ENCODE measurements around the gene GAA. TPM values are rescaled to one million over a fixed set of nuclear protein-coding genes. Genes with fewer than 3 reads are reported as not detected.

GAA gene
- total RNA-seq, 1 donor from 2014 or later: 143 TPM

- intact Hi-C loops (cut with DNase I): no loop called here
- DNase-seq: no peak
- no peak for TF ChIP-seq CTCF (IDR thresholded peaks at IDR 0.05)
- Histone ChIP-seq H3K9me3 (no peaks in the 10 kb centered on the region), H3K27ac (no peak overlapping the region), H3K4me3 (no peak overlapping the region), H3K36me3 (peaks cover 22% of the 10 kb centered on the region), H3K27me3 (ENCODE audit: low read depth) (no peaks in the 10 kb centered on the region), H3K4me1 (no peaks in the 10 kb centered on the region)
- ATAC-seq: no peak
These were observed 13.4 kb downstream of the GAA start for GRCh38 chr17:80114758-80115157.

GRCh38 chr17:80115159-80115558, 13.8 kb downstream of the GAA start:
- H3K9me3 ChIP-seq: no peaks in the 10 kb centered on the region
- no peak overlapping the region for H3K4me3 ChIP-seq
- no peak for ATAC-seq
- H3K27ac ChIP-seq: no peak overlapping the region
- no peaks in the 10 kb centered on the region for H3K27me3 ChIP-seq (ENCODE audit: low read depth)
- peaks cover 22% of the 10 kb centered on the region for H3K36me3 ChIP-seq
- TF ChIP-seq CTCF (IDR thresholded peaks at IDR 0.05): no peak
- H3K4me1 ChIP-seq: no peaks in the 10 kb centered on the region
- intact Hi-C loops (cut with DNase I): no loop called here
- no peak for DNase-seq

- DNase-seq (no peak), ATAC-seq (no peak)
- peaks cover 22% of the 10 kb centered on the region for H3K36me3 ChIP-seq
- TF ChIP-seq CTCF (IDR thresholded peaks at IDR 0.05): no peak
- no peak overlapping the region for H3K4me3 ChIP-seq
- no peaks in the 10 kb centered on the region for H3K9me3 ChIP-seq
- H3K27me3 ChIP-seq (ENCODE audit: low read depth): no peaks in the 10 kb centered on the region
- H3K4me1 ChIP-seq: no peaks in the 10 kb centered on the region
- no peak overlapping the region for H3K27ac ChIP-seq
- intact Hi-C loops (cut with DNase I): no loop called here
These were observed 15.0 kb downstream of the GAA start for GRCh38 chr17:80116276-80116920.

GRCh38 chr17:80116921-80117380, 15.6 kb downstream of the GAA start:
- ATAC-seq: no peak
- DNase-seq: no peak
- TF ChIP-seq CTCF (IDR thresholded peaks at IDR 0.05): no peak
- intact Hi-C loops (cut with DNase I): no loop called here
- Histone ChIP-seq H3K36me3 (peaks cover 22% of the 10 kb centered on the region), H3K4me1 (no peaks in the 10 kb centered on the region), H3K27me3 (ENCODE audit: low read depth) (no peaks in the 10 kb centered on the region), H3K9me3 (no peaks in the 10 kb centered on the region), H3K27ac (no peak overlapping the region), H3K4me3 (no peak overlapping the region)

GRCh38 chr17:80117491-80118401, 16.4 kb downstream of the GAA start:
- H3K4me1 ChIP-seq: no peaks in the 10 kb centered on the region
- intact Hi-C loops (cut with DNase I): no loop called here
- peak; percentile 11 to 25 for ATAC-seq
- TF ChIP-seq CTCF (IDR thresholded peaks at IDR 0.05): no peak
- H3K27me3 ChIP-seq (ENCODE audit: low read depth): no peaks in the 10 kb centered on the region
- H3K4me3 ChIP-seq: no peak overlapping the region
- H3K9me3 ChIP-seq: no peaks in the 10 kb centered on the region
- no peak overlapping the region for H3K27ac ChIP-seq
- peaks cover 22% of the 10 kb centered on the region for H3K36me3 ChIP-seq
- no peak for DNase-seq
